GM20431 (cell line): ENCODE data around the gene PACS2.

ENCODE experiments used
- in situ Hi-C: fragments of 300-500 bp; cut with MseI, MboI; formaldehyde crosslinking; loops from one replicate; pipeline ENCODE4 v1.15.0; 2020; ENCODE audit warnings: low sequenced_read_pairs; ENCODE audit not compliant: unreplicated experiment

PACS2 gene

GRCh38 chr14:105329411-105330150 is 15.0 kb downstream of the PACS2 start:
- in situ Hi-C loops = loop anchor here (25.0 kb wide), 1 partner anchor 117 kb away; no protein-coding TSS in a partner anchor

GRCh38 chr14:105330491-105330895 is 15.9 kb downstream of the PACS2 start:
- in situ Hi-C loops = loop anchor here (25.0 kb wide), 1 partner anchor 118 kb away; no protein-coding TSS in a partner anchor

GRCh38 chr14:105331575-105332349 is 17.2 kb downstream of the PACS2 start:
- in situ Hi-C loops = loop anchor here (25.0 kb wide), 1 partner anchor 119 kb away; no protein-coding TSS in a partner anchor

GRCh38 chr14:105332350-105332874 is 17.9 kb downstream of the PACS2 start:
- in situ Hi-C loops = loop anchor here (25.0 kb wide), 1 partner anchor 120 kb away; no protein-coding TSS in a partner anchor

- in situ Hi-C loops = loop anchor here (25.0 kb wide), 1 partner anchor 121 kb away; no protein-coding TSS in a partner anchor
Observed at GRCh38 chr14:105333020-105333490, 18.5 kb downstream of the PACS2 start.

GRCh38 chr14:105333613-105334364 is 19.2 kb downstream of the PACS2 start:
- in situ Hi-C loops = loop anchor here (25.0 kb wide), 1 partner anchor 121 kb away; no protein-coding TSS in a partner anchor

- in situ Hi-C loops = loop anchor here (25.0 kb wide), 1 partner anchor 122 kb away; no protein-coding TSS in a partner anchor
Observed at GRCh38 chr14:105334383-105335230, 20.1 kb downstream of the PACS2 start.

- in situ Hi-C loops = loop anchor here (25.0 kb wide), 1 partner anchor 123 kb away; no protein-coding TSS in a partner anchor
Observed at GRCh38 chr14:105335231-105335542, 20.6 kb downstream of the PACS2 start.

- in situ Hi-C loops = loop anchor here (25.0 kb wide), 1 partner anchor 124 kb away; no protein-coding TSS in a partner anchor
Observed at GRCh38 chr14:105335735-105336476, 21.4 kb downstream of the PACS2 start.

- in situ Hi-C loops = loop anchor here (25.0 kb wide), 1 partner anchor 124 kb away; no protein-coding TSS in a partner anchor
Observed at GRCh38 chr14:105336477-105337287, 22.1 kb downstream of the PACS2 start.

- in situ Hi-C loops = loop anchor here (25.0 kb wide), 1 partner anchor 125 kb away; no protein-coding TSS in a partner anchor
Observed at GRCh38 chr14:105337433-105337832, 22.9 kb downstream of the PACS2 start.

GRCh38 chr14:105337966-105338741 is 23.6 kb downstream of the PACS2 start:
- in situ Hi-C loops = loop anchor here (25.0 kb wide), 1 partner anchor 126 kb away; no protein-coding TSS in a partner anchor

GRCh38 chr14:105340821-105341733 is 26.5 kb downstream of the PACS2 start:
- in situ Hi-C loops = loop anchor here (25.0 kb wide), 1 partner anchor 129 kb away; no protein-coding TSS in a partner anchor

- in situ Hi-C loops = loop anchor here (25.0 kb wide), 1 partner anchor 131 kb away; no protein-coding TSS in a partner anchor
Observed at GRCh38 chr14:105343194-105343593, 28.6 kb downstream of the PACS2 start.

- in situ Hi-C loops = loop anchor here (25.0 kb wide), 1 partner anchor 134 kb away; no protein-coding TSS in a partner anchor
Observed at GRCh38 chr14:105346200-105346533, 31.6 kb downstream of the PACS2 start.
